WTC11 (cell line): ENCODE data around the gene ANGPTL3. TPM values are rescaled to one million over a fixed set of nuclear protein-coding genes. Genes with fewer than 3 reads are reported as not detected.

Experiments
- ATAC-seq: fragments of 200-7000 bp; cut with Tn5 transposase; 2 replicates; pipeline ENCODE4 v1.10.0; 2021; ENCODE audit warnings: mild to moderate bottlenecking, moderate library complexity
- CTCF ChIA-PET: fragments of 300-600 bp; sonication (Branson Sonifier 250); formaldehyde crosslinking; loops from one replicate; lab custom pipeline; 2021; ENCODE audit warnings: antibody characterized with exemption; lab: Charles Lee
- POLR2A ChIA-PET: fragments of 350-600 bp; sonication (Branson Sonifier 250); formaldehyde crosslinking; loops from one replicate; lab custom pipeline; 2021; ENCODE audit warnings: antibody characterized with exemption; lab: Charles Lee
- DNase-seq: peaks from one replicate; pipeline ENCODE4 v3.0.0; 2021; ENCODE audit warnings: low spot score
- H3K27ac Mint-ChIP-seq: 2 replicates; pipeline ENCODE4 v1.8.0; 2021; ENCODE audit warnings: mixed read lengths
- H3K27me3 Mint-ChIP-seq: 2 replicates; pipeline ENCODE4 v1.8.0; 2021; ENCODE audit warnings: low read depth, mild to moderate bottlenecking, moderate library complexity, mixed read lengths
- H3K36me3 Mint-ChIP-seq: 2 replicates; pipeline ENCODE4 v1.8.0; 2021; ENCODE audit warnings: mixed read lengths
- H3K4me1 Mint-ChIP-seq: 2 replicates; pipeline ENCODE4 v1.8.0; 2022; ENCODE audit warnings: mixed read lengths
- H3K4me3 Mint-ChIP-seq: 2 replicates; pipeline ENCODE4 v1.8.0; 2021; ENCODE audit warnings: mild to moderate bottlenecking, moderate library complexity, mixed read lengths
- H3K9me3 Mint-ChIP-seq: 2 replicates; pipeline ENCODE4 v1.8.0; 2021; ENCODE audit warnings: mixed read lengths
- ATF1 ChIP-seq: sonication (generic); formaldehyde crosslinking; IDR thresholded peaks from 2 replicates; pipeline ENCODE4 v1.8.1; 2023; ENCODE audit warnings: mild to moderate bottlenecking, moderate library complexity, missing genetic modification reagents
- ATF3 ChIP-seq: sonication (generic); formaldehyde crosslinking; conservative IDR thresholded peaks from 2 replicates; pipeline ENCODE4 v1.8.1; 2022; ENCODE audit warnings: mild to moderate bottlenecking, missing genetic modification reagents
- CREM ChIP-seq: sonication (generic); formaldehyde crosslinking; IDR thresholded peaks from 2 replicates; pipeline ENCODE4 v1.8.1; 2022; ENCODE audit warnings: mild to moderate bottlenecking, missing genetic modification reagents, moderate library complexity
- E2F5 ChIP-seq: sonication (generic); formaldehyde crosslinking; IDR thresholded peaks from 2 replicates; pipeline ENCODE4 v1.8.1; 2022; ENCODE audit warnings: mild to moderate bottlenecking, moderate library complexity, missing genetic modification reagents
- FOXJ3 ChIP-seq: sonication (generic); formaldehyde crosslinking; IDR thresholded peaks from 2 replicates; pipeline ENCODE4 v1.9.0; 2021; ENCODE audit warnings: missing genetic modification reagents, mild to moderate bottlenecking, borderline replicate concordance
- FOXK1 ChIP-seq: sonication (generic); formaldehyde crosslinking; IDR thresholded peaks from 2 replicates; pipeline ENCODE4 v1.8.0; 2022; ENCODE audit warnings: mild to moderate bottlenecking, moderate library complexity, missing genetic modification reagents
- GABPB1 ChIP-seq: sonication (generic); formaldehyde crosslinking; IDR thresholded peaks from 2 replicates; pipeline ENCODE4 v1.8.1; 2023; ENCODE audit warnings: mild to moderate bottlenecking, missing genetic modification reagents
- GRHL2 ChIP-seq: fragments of 250-450 bp; sonication (Bioruptor Pico); IDR thresholded peaks from 2 replicates; pipeline ENCODE4 v1.8.0; 2022; ENCODE audit warnings: mild to moderate bottlenecking, moderate library complexity; ENCODE audit not compliant: insufficient replicate concordance, severe bottlenecking
- GTF2I ChIP-seq: fragments of 250-450 bp; sonication (Bioruptor Pico); conservative IDR thresholded peaks from 2 replicates; pipeline ENCODE4 v1.4.0; 2021; ENCODE audit warnings: mild to moderate bottlenecking
- MLX ChIP-seq: sonication (generic); formaldehyde crosslinking; IDR thresholded peaks from 2 replicates; pipeline ENCODE4 v1.8.1; 2023; ENCODE audit warnings: mild to moderate bottlenecking, missing genetic modification reagents, moderate library complexity
- MXD4 ChIP-seq: fragments of 250-450 bp; sonication (Bioruptor Pico); IDR thresholded peaks from 2 replicates; pipeline ENCODE4 v1.8.0; 2021; ENCODE audit warnings: mild to moderate bottlenecking, moderate library complexity, borderline replicate concordance
- NFATC4 ChIP-seq: fragments of 250-450 bp; sonication (Bioruptor Pico); IDR thresholded peaks from 2 replicates; pipeline ENCODE4 v1.9.0; 2021; ENCODE audit warnings: mild to moderate bottlenecking
- NR3C1 ChIP-seq: sonication (generic); formaldehyde crosslinking; conservative IDR thresholded peaks from 2 replicates; pipeline ENCODE4 v1.8.1; 2023; ENCODE audit warnings: low read depth, mild to moderate bottlenecking, missing genetic modification reagents
- TEAD4 ChIP-seq: sonication (generic); formaldehyde crosslinking; IDR thresholded peaks from 2 replicates; pipeline ENCODE4 v1.8.0; 2022; ENCODE audit warnings: mild to moderate bottlenecking, missing genetic modification reagents
- USF1 ChIP-seq: sonication (generic); formaldehyde crosslinking; IDR thresholded peaks from 2 replicates; pipeline ENCODE4 v1.8.0; 2022; ENCODE audit warnings: mild to moderate bottlenecking, missing genetic modification reagents
- USF2 ChIP-seq: sonication (generic); formaldehyde crosslinking; IDR thresholded peaks from 2 replicates; pipeline ENCODE4 v1.8.1; 2023; ENCODE audit warnings: mild to moderate bottlenecking, missing genetic modification reagents, moderate library complexity
- ZMAT4 ChIP-seq: fragments of 250-450 bp; sonication (Bioruptor Pico); IDR thresholded peaks from 2 replicates; pipeline ENCODE4 v1.9.0; 2021; ENCODE audit warnings: mild to moderate bottlenecking
- ZNF121 ChIP-seq: sonication (generic); formaldehyde crosslinking; IDR thresholded peaks from 2 replicates; pipeline ENCODE4 v1.8.0; 2023; ENCODE audit warnings: missing genetic modification reagents
- ZNF416 ChIP-seq: fragments of 250-450 bp; sonication (Bioruptor Pico); IDR thresholded peaks from 2 replicates; pipeline ENCODE4 v1.9.0; 2021; ENCODE audit warnings: mild to moderate bottlenecking, inconsistent platforms
- ZNF671 ChIP-seq: fragments of 250-450 bp; sonication (Bioruptor Pico); IDR thresholded peaks from 2 replicates; pipeline ENCODE4 v1.8.0; 2021; ENCODE audit warnings: mild to moderate bottlenecking
- total RNA-seq: library from RNA; stranded (reverse); gene quantifications from 3 replicates; pipeline ENCODE4 v1.2.3, GENCODE V29; 2021

ANGPTL3 gene
- total RNA-seq, 1 experiment from 2014 or later: not detected

- ChIA-PET CTCF (no interaction called here), POLR2A (interaction anchor here (0.6 kb wide), 1 partner anchor 12 kb away, joined by 3 read pairs; no protein-coding TSS in a partner anchor)
- Mint-ChIP-seq H3K4me1 (peaks cover 3% of the 10 kb centered on the region; the same call in 1 of the 2 replicates), H3K27me3 (no peaks in the 10 kb centered on the region), H3K4me3 (no peak overlapping the region), H3K36me3 (no peaks in the 10 kb centered on the region), H3K27ac (peak overlapping the region; percentile 28; the same call in 1 of the 2 replicates), H3K9me3 (no peaks in the 10 kb centered on the region)
- TF ChIP-seq USF2 (no peak), GABPB1 (CRISPR knock-in tag) (peak; percentile 99)
- DNase-seq: no peak
- no peak for ATAC-seq
These were observed 24.6 kb downstream of the ANGPTL3 start for GRCh38 chr1:62621907-62622306.

GRCh38 chr1:62625415-62625814, 28.1 kb downstream of the ANGPTL3 start:
- H3K27ac Mint-ChIP-seq: 0 out of 2 replicates have a peak overlapping the region, but pooled peaks have one; percentile 3
- no peaks in the 10 kb centered on the region for H3K27me3 Mint-ChIP-seq
- no peak for ATAC-seq
- DNase-seq: no peak
- H3K9me3 Mint-ChIP-seq: no peaks in the 10 kb centered on the region
- H3K4me3 Mint-ChIP-seq: no peak overlapping the region
- peaks cover 2% of the 10 kb centered on the region; the same call in 1 of the 2 replicates for H3K36me3 Mint-ChIP-seq
- TF ChIP-seq ATF1 (CRISPR knock-in tag) (no peak), FOXK1 (CRISPR knock-in tag) (no peak), NFATC4 (CRISPR knock-in tag) (no peak), GRHL2 (no peak), ZNF416 (CRISPR knock-in tag) (no peak), USF1 (CRISPR knock-in tag) (no peak), MLX (CRISPR knock-in tag) (no peak)
- TF ChIP-seq, all 79 proteins: peak for 0
- ChIA-PET CTCF (interaction anchor here (1.1 kb wide), 1 partner anchor 216 kb away, joined by 3 read pairs; no protein-coding TSS in a partner anchor), POLR2A (no interaction called here)
- peaks cover 3% of the 10 kb centered on the region; the same call in 1 of the 2 replicates for H3K4me1 Mint-ChIP-seq

GRCh38 chr1:62628506-62628905, 31.2 kb downstream of the ANGPTL3 start:
- H3K36me3 Mint-ChIP-seq: peaks cover 14% of the 10 kb centered on the region
- ChIA-PET CTCF (no interaction called here), POLR2A (no interaction called here)
- H3K27me3 Mint-ChIP-seq: no peaks in the 10 kb centered on the region
- H3K27ac Mint-ChIP-seq: no peak overlapping the region
- DNase-seq: no peak
- no peak overlapping the region for H3K4me3 Mint-ChIP-seq
- H3K4me1 Mint-ChIP-seq: no peaks in the 10 kb centered on the region
- no peaks in the 10 kb centered on the region for H3K9me3 Mint-ChIP-seq
- no peak for ATAC-seq
- TF ChIP-seq E2F5 (CRISPR knock-in tag): no peak
- TF ChIP-seq GTF2I: no peak
- no peak for TF ChIP-seq FOXJ3
- TF ChIP-seq USF2: no peak
- TF ChIP-seq USF1 (CRISPR knock-in tag): no peak
- no peak for TF ChIP-seq ZMAT4 (CRISPR knock-in tag)
- no peak for TF ChIP-seq ZNF121
- TF ChIP-seq ATF3 (CRISPR knock-in tag): no peak
- TF ChIP-seq NR3C1 (CRISPR knock-in tag): no peak
- TF ChIP-seq TEAD4: no peak
- no peak for TF ChIP-seq CREM (CRISPR knock-in tag)
- TF ChIP-seq MXD4 (CRISPR knock-in tag): no peak
- TF ChIP-seq ZNF671 (CRISPR knock-in tag): no peak
